HepG2 (cell line): ENCODE measurements around the gene UBAP2. TPM values are rescaled to one million over a fixed set of nuclear protein-coding genes. Genes with fewer than 3 reads are reported as not detected.

Source experiments
- ATRX ChIP-seq: sonication (generic); formaldehyde crosslinking; IDR thresholded peaks from 2 replicates; pipeline ENCODE4 v1.4.0; 2020; ENCODE audit warnings: missing genetic modification reagents, borderline replicate concordance
- CHD2 ChIP-seq: IDR thresholded peaks from 2 replicates; pipeline ENCODE4 v1.6.1; 2011; ENCODE audit warnings: low read depth, low read length, improper control_type of control experiment
- EP300 ChIP-seq, 3 experiments: sonication (generic) in 1 of 3; formaldehyde crosslinking in 1 of 3; IDR thresholded peaks; 2 replicates each; pipeline versions ENCODE4 v1.5.1 to v1.6.1; 2011 to 2020; ENCODE audit warnings: low read depth in 2 of 3, low read length in 2 of 3, borderline replicate concordance in 1 of 3, improper control_type of control experiment in 1 of 3, mild to moderate bottlenecking in 1 of 3, missing genetic modification reagents in 1 of 3, moderate library complexity in 1 of 3
- FOXK1 ChIP-seq: sonication (generic); formaldehyde crosslinking; IDR thresholded peaks from 2 replicates; pipeline ENCODE4 v1.4.0; 2020; ENCODE audit warnings: low read depth, missing genetic modification reagents, borderline replicate concordance
- HIC2 ChIP-seq: sonication (generic); formaldehyde crosslinking; IDR thresholded peaks from 2 replicates; pipeline ENCODE4 v1.9.0; 2022; ENCODE audit warnings: low read depth, missing genetic modification reagents
- HOXA9 ChIP-seq: sonication (generic); formaldehyde crosslinking; IDR thresholded peaks from 2 replicates; pipeline ENCODE4 v1.8.1; 2022; ENCODE audit warnings: missing genetic modification reagents, mild to moderate bottlenecking, moderate library complexity, borderline replicate concordance
- ISX ChIP-seq: sonication (generic); formaldehyde crosslinking; conservative IDR thresholded peaks from 2 replicates; pipeline ENCODE4 v1.5.0; 2020; ENCODE audit warnings: missing genetic modification reagents
- KDM2A ChIP-seq: sonication (generic); formaldehyde crosslinking; IDR thresholded peaks from 2 replicates; pipeline ENCODE4 v1.4.0; 2020; ENCODE audit warnings: low read depth, missing genetic modification reagents, borderline replicate concordance
- NPAS2 ChIP-seq: sonication (generic); formaldehyde crosslinking; IDR thresholded peaks from 2 replicates; pipeline ENCODE4 v1.8.0; 2022; ENCODE audit warnings: mild to moderate bottlenecking, missing genetic modification reagents, borderline replicate concordance
- PCBP1 ChIP-seq: fragments of 200-400 bp; formaldehyde crosslinking; IDR thresholded peaks from 2 replicates; pipeline ENCODE4 v1.6.1; 2017; ENCODE audit warnings: mild to moderate bottlenecking, low read depth, low read length, borderline replicate concordance
- SIN3A ChIP-seq: IDR thresholded peaks from 2 replicates; pipeline ENCODE4 v1.6.1; 2011; ENCODE audit warnings: low read depth, mild to moderate bottlenecking, control low read depth, low read length, borderline replicate concordance
- SMAD3 ChIP-seq: sonication (generic); formaldehyde crosslinking; IDR thresholded peaks from 2 replicates; pipeline ENCODE4 v1.4.0; 2020; ENCODE audit warnings: missing genetic modification reagents
- STAG1 ChIP-seq: sonication (generic); formaldehyde crosslinking; IDR thresholded peaks from 2 replicates; pipeline ENCODE4 v1.4.0; 2020; ENCODE audit warnings: missing genetic modification reagents
- TCF12 ChIP-seq, 2 experiments: fragments of 450-650 bp in 1 of 2; sonication (generic) in 1 of 2; formaldehyde crosslinking in 1 of 2; IDR thresholded peaks; 2 replicates each; pipeline versions ENCODE4 v1.6.1 to v1.8.0; 2017 to 2022; ENCODE audit warnings: antibody characterized with exemption in 1 of 2, mild to moderate bottlenecking in 1 of 2, missing genetic modification reagents in 1 of 2, moderate library complexity in 1 of 2
- TSC22D2 ChIP-seq: sonication (generic); formaldehyde crosslinking; IDR thresholded peaks from 2 replicates; pipeline ENCODE4 v1.5.1; 2020; ENCODE audit warnings: missing genetic modification reagents, mild to moderate bottlenecking, borderline replicate concordance
- U2AF2 ChIP-seq: fragments of 200-400 bp; formaldehyde crosslinking; IDR thresholded peaks from 2 replicates; pipeline ENCODE4 v1.6.1; 2017; ENCODE audit warnings: low read depth, mild to moderate bottlenecking, low read length
- ZBTB49 ChIP-seq: sonication (generic); formaldehyde crosslinking; IDR thresholded peaks from 2 replicates; pipeline ENCODE4 v1.4.0; 2020; ENCODE audit warnings: missing genetic modification reagents, borderline replicate concordance
- ZKSCAN8 ChIP-seq: IDR thresholded peaks from 2 replicates; pipeline ENCODE4 v1.6.1; 2016; ENCODE audit warnings: borderline replicate concordance, missing genetic modification reagents, missing compliant biosample characterization
- ZNF296 ChIP-seq: sonication (generic); formaldehyde crosslinking; conservative IDR thresholded peaks from 2 replicates; pipeline ENCODE4 v1.5.0; 2020; ENCODE audit warnings: mild to moderate bottlenecking, missing genetic modification reagents
- polyA plus RNA-seq, 8 experiments: library from polyadenylated mRNA; depleted of rRNA in 3 of 8; stranded (reverse) in 7 of 8; unstranded in 1 of 8; fragments of >200 nt; fragmentation: Illumina TruSeq in 4 of 8; extraction: Trizol in 4 of 8; gene quantifications; 2 replicates each; pipeline versions ENCODE4 v1.2.1 to v1.2.3, GENCODE V29; 2011 to 2016; ENCODE audit warnings: low read depth in 4 of 8, missing spikeins in 1 of 8, mixed read lengths in 1 of 8; ENCODE audit not compliant: insufficient read depth in 1 of 8
- total RNA-seq, 5 experiments: library from RNA; depleted of rRNA; stranded (reverse); fragments of >200 nt; fragmentation: Illumina TruSeq; extraction: Trizol; gene quantifications; 2 replicates each; pipeline ENCODE4 v1.2.3, GENCODE V29; 2016; ENCODE audit warnings: low read depth in 1 of 5
- TF ChIP-seq, protein P1 (sequence below): sonication (generic); formaldehyde crosslinking; conservative IDR thresholded peaks from 2 replicates; pipeline ENCODE4 v1.4.0; 2020; ENCODE audit warnings: missing genetic modification reagents

Gene UBAP2
- total and polyA plus RNA-seq, 2 of the 13 experiments (the other 11 are each of a cell fraction or from before 2014, with no cell fraction given) = 19.0 to 22.0 TPM

- TF ChIP-seq ZBTB49 = no peak
- peak; percentile 81 for TF ChIP-seq FOXK1 (CRISPR knock-in tag)
- no peak for TF ChIP-seq TCF12 (IDR thresholded peaks at IDR 0.05)
- peak; percentile 63 for TF ChIP-seq TCF12 (CRISPR knock-in tag; IDR thresholded peaks at IDR 0.05)
- no peak for TF ChIP-seq NPAS2 (CRISPR knock-in tag)
- TF ChIP-seq PCBP1 = peak; percentile 18; the same call in 1 of the 2 replicates
- peak; percentile 48; the same call in 1 of the 2 replicates for TF ChIP-seq CHD2
- peak; percentile 44; the same call in 1 of the 2 replicates for TF ChIP-seq HOXA9 (CRISPR knock-in tag)
- TF ChIP-seq HIC2 = peak; percentile 48; the same call in 1 of the 2 replicates
- no peak for TF ChIP-seq SMAD3 (CRISPR knock-in tag)
- TF ChIP-seq U2AF2 = 0 out of 2 replicates have a peak, but pooled peaks have one; percentile 51
- peak; percentile 16; the same call in 1 of the 2 replicates for TF ChIP-seq ZKSCAN8
- no peak; the same call in 1 of the 2 replicates for TF ChIP-seq TSC22D2 (CRISPR knock-in tag)
- no peak for TF ChIP-seq ZNF296 (CRISPR knock-in tag)
- 0 out of 4 replicates have a peak, but pooled peaks of 1 of the 2 experiments have one; percentile 13 for TF ChIP-seq EP300 (IDR thresholded peaks at IDR 0.05; ENCODE audit: low read depth in 2 of 2, low read length in 2 of 2)
- TF ChIP-seq EP300 (CRISPR knock-in tag; IDR thresholded peaks at IDR 0.05; ENCODE audit: borderline replicate concordance) = no peak; the same call in 1 of the 2 replicates
- TF ChIP-seq, protein P1, sequence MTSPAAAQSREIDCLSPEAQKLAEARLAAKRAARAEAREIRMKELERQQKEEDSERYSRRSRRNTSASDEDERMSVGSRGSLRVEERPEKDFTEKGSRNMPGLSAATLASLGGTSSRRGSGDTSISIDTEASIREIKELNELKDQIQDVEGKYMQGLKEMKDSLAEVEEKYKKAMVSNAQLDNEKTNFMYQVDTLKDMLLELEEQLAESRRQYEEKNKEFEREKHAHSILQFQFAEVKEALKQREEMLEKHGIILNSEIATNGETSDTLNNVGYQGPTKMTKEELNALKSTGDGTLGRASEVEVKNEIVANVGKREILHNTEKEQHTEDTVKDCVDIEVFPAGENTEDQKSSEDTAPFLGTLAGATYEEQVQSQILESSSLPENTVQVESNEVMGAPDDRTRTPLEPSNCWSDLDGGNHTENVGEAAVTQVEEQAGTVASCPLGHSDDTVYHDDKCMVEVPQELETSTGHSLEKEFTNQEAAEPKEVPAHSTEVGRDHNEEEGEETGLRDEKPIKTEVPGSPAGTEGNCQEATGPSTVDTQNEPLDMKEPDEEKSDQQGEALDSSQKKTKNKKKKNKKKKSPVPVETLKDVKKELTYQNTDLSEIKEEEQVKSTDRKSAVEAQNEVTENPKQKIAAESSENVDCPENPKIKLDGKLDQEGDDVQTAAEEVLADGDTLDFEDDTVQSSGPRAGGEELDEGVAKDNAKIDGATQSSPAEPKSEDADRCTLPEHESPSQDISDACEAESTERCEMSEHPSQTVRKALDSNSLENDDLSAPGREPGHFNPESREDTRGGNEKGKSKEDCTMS (CRISPR knock-in tag) = no peak
- TF ChIP-seq SIN3A = peak; percentile 67; the same call in 1 of the 2 replicates
- no peak for TF ChIP-seq ATRX (CRISPR knock-in tag)
- no peak for TF ChIP-seq ISX (CRISPR knock-in tag)
- peak; percentile 72 for TF ChIP-seq KDM2A (CRISPR knock-in tag)
- TF ChIP-seq STAG1 (CRISPR knock-in tag) = no peak
Measured at GRCh38 chr9:34048727-34049629, at the start of gene UBAP2 (continued).
